ENCODE data around the gene MICALL2.

GRCh38 chr7:1419688-1420087, 39.6 kb downstream of the MICALL2 start:
- no peak for TF ChIP-seq POLR2A (IDR thresholded peaks at IDR 0.05; ENCODE audit: low read length)
- TF ChIP-seq GATA1 (IDR thresholded peaks at IDR 0.05; ENCODE audit: low read depth, low read length) = no peak
